Hepatocyte (in vitro differentiated cells): Measurements from ENCODE around the gene LHX4. TPM values are rescaled to one million over a fixed set of nuclear protein-coding genes. Genes with fewer than 3 reads are reported as not detected.

ENCODE experiments used
- DNase-seq: peaks from one replicate; pipeline ENCODE4 v3.0.0-alpha.2; 2016; ENCODE audit warnings: low spot score
- H2AFZ ChIP-seq: fragments of 200-600 bp; sonication (generic); 2 replicates; pipeline ENCODE4 v1.6.0; 2016; ENCODE audit warnings: antibody characterized with exemption, mild to moderate bottlenecking
- H3K27ac ChIP-seq: fragments of 200-600 bp; sonication (generic); 2 replicates; pipeline ENCODE4 v1.5.1; 2016; ENCODE audit warnings: mild to moderate bottlenecking
- H3K27me3 ChIP-seq: fragments of 200-600 bp; sonication (generic); 2 replicates; pipeline ENCODE4 v1.6.1; 2016
- H3K36me3 ChIP-seq: fragments of 200-600 bp; sonication (generic); replicated peaks from 2 replicates; pipeline ENCODE4 v1.5.1; 2016; ENCODE audit warnings: low read depth; ENCODE audit not compliant: insufficient read depth
- H3K4me1 ChIP-seq: fragments of 200-600 bp; sonication (generic); 2 replicates; pipeline ENCODE4 v1.5.1; 2016; ENCODE audit warnings: mild to moderate bottlenecking, moderate library complexity; ENCODE audit not compliant: insufficient read depth
- H3K4me2 ChIP-seq: fragments of 200-600 bp; sonication (generic); 2 replicates; pipeline ENCODE4 v1.6.0; 2016
- H3K4me3 ChIP-seq: fragments of 200-600 bp; sonication (generic); 2 replicates; pipeline ENCODE4 v1.5.1; 2016; ENCODE audit warnings: mild to moderate bottlenecking
- H3K79me2 ChIP-seq: fragments of 200-600 bp; sonication (generic); 2 replicates; pipeline ENCODE4 v1.6.0; 2017; ENCODE audit warnings: mild to moderate bottlenecking
- H3K9me2 ChIP-seq: fragments of 200-600 bp; sonication (generic); replicated peaks from 2 replicates; pipeline ENCODE4 v1.6.0; 2017; ENCODE audit warnings: mild to moderate bottlenecking; ENCODE audit not compliant: insufficient read depth
- H3K9me3 ChIP-seq: fragments of 200-600 bp; sonication (generic); 2 replicates; pipeline ENCODE4 v1.5.1; 2016; ENCODE audit warnings: low read depth, mild to moderate bottlenecking
- H4K20me1 ChIP-seq: fragments of 200-600 bp; sonication (generic); 2 replicates; pipeline ENCODE4 v1.6.0; 2016; ENCODE audit warnings: mild to moderate bottlenecking; ENCODE audit not compliant: insufficient read depth, poor library complexity, severe bottlenecking
- EZH2 ChIP-seq: fragments of 200-600 bp; sonication (generic); IDR thresholded peaks from 2 replicates; pipeline ENCODE4 v1.6.1; 2016; ENCODE audit warnings: antibody characterized with exemption, mild to moderate bottlenecking, borderline replicate concordance
- EZH2phosphoT487 ChIP-seq: fragments of 200-600 bp; sonication (generic); IDR thresholded peaks from one replicate; pipeline ENCODE4 v1.6.1; 2018; ENCODE audit warnings: antibody characterized with exemption, mild to moderate bottlenecking, low read depth, moderate library complexity; ENCODE audit not compliant: unreplicated experiment, severe bottlenecking
- WGBS: methylation state at CpG from one replicate; pipeline ENCODE4 v1.1.6; 2016; ENCODE audit warnings: low lambda C conversion rate; ENCODE audit errors: missing lambda C conversion rate; 5-methylcytosine and 5-hydroxymethylcytosine counted together
- polyA plus RNA-seq: library from polyadenylated mRNA; unstranded; fragments of >200 nt; fragmentation: Nextera tagmentation; extraction: Ambion mirVana; gene quantifications from 2 replicates; pipeline ENCODE4 v1.2.1, GENCODE V29; 2016
- total RNA-seq: library from RNA; depleted of rRNA; stranded (reverse); fragments of >200 nt; gene quantifications from 2 replicates; pipeline ENCODE4 v1.2.3, GENCODE V29; 2014
- TF ChIP-seq, protein P1 (sequence below): fragments of 200-600 bp; sonication (generic); IDR thresholded peaks from 2 replicates; pipeline ENCODE4 v1.5.1; 2016; ENCODE audit warnings: antibody characterized with exemption, mild to moderate bottlenecking; ENCODE audit not compliant: poor library complexity

The LHX4 gene
- total and polyA plus RNA-seq, 2 experiments from 2014 or later, result 0.03 to 0.28 TPM

DNA sequence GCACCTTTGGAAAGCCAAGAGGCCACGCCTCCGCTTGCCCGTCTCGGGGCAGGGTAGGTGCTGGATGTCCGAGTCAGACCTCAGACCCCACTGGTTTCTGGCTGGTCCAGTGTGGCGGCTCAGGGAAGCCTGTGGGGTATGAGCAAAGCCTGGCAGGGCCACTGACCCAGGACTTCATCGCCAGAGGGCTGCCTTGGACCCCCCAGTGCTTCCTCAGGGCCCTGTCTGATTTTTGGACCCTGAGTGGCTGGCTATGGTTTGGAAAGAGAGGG, 20.4 kb downstream of the LHX4 start:
- H3K36me3 ChIP-seq, result no peaks in the 10 kb centered on the region
- no peak for DNase-seq
- H3K4me2 ChIP-seq, result no peak overlapping the region
- no peaks in the 10 kb centered on the region for H3K9me2 ChIP-seq
- no peak overlapping the region for H3K27ac ChIP-seq
- H2AFZ ChIP-seq, result no peak overlapping the region
- H3K79me2 ChIP-seq, result no peaks in the 10 kb centered on the region
- H3K9me3 ChIP-seq, result no peaks in the 10 kb centered on the region
- no peaks in the 10 kb centered on the region for H3K27me3 ChIP-seq
- no peaks in the 10 kb centered on the region for H4K20me1 ChIP-seq
- 83% methylated on average over 7 of the region's 7 CpGs for WGBS
- no peak overlapping the region for H3K4me3 ChIP-seq
- no peaks in the 10 kb centered on the region for H3K4me1 ChIP-seq
- TF ChIP-seq EZH2phosphoT487, result no peak
- no peak for TF ChIP-seq EZH2
- TF ChIP-seq, protein P1, sequence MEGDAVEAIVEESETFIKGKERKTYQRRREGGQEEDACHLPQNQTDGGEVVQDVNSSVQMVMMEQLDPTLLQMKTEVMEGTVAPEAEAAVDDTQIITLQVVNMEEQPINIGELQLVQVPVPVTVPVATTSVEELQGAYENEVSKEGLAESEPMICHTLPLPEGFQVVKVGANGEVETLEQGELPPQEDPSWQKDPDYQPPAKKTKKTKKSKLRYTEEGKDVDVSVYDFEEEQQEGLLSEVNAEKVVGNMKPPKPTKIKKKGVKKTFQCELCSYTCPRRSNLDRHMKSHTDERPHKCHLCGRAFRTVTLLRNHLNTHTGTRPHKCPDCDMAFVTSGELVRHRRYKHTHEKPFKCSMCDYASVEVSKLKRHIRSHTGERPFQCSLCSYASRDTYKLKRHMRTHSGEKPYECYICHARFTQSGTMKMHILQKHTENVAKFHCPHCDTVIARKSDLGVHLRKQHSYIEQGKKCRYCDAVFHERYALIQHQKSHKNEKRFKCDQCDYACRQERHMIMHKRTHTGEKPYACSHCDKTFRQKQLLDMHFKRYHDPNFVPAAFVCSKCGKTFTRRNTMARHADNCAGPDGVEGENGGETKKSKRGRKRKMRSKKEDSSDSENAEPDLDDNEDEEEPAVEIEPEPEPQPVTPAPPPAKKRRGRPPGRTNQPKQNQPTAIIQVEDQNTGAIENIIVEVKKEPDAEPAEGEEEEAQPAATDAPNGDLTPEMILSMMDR, result no peak

DNA sequence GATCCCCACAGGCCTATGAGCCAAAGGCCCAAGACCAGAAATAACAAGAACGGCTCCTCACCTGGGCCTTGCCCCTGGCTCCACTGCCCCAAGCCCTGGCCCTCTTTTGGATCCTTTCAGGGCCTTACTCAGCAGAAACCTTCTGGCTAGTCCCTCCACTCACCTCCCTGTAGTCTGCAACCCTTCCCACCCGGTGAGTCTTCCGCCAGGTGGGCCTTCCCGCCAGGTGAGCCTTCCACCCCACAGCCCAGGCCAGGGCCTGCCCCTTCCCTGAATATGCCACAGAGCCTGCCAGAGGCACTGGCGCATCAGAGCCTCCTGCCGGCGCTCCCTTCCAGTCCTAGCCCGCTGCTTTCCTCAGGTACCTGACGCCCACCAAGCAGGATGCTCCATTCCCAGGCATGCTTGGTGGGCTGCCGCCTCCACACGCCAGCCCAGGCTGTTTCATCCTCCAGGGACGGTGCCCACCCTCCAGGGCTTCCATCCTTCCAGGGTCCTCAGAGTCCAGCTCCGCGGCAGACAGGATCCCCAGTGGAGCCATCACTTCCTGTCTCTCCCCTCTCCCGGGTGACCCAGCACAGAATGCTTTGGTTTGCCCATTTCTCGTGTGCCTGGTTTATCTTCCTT, 20.9 kb downstream of the LHX4 start:
- WGBS, result 91% methylated on average over 16 of the region's 16 CpGs
- Histone ChIP-seq H2AFZ (no peak overlapping the region), H3K36me3 (no peaks in the 10 kb centered on the region), H4K20me1 (no peaks in the 10 kb centered on the region), H3K9me2 (no peaks in the 10 kb centered on the region), H3K79me2 (no peaks in the 10 kb centered on the region), H3K4me2 (no peak overlapping the region), H3K4me3 (no peak overlapping the region), H3K27me3 (no peaks in the 10 kb centered on the region), H3K27ac (no peak overlapping the region), H3K4me1 (no peaks in the 10 kb centered on the region), H3K9me3 (no peaks in the 10 kb centered on the region)
- TF ChIP-seq, protein P1, result no peak
- TF ChIP-seq EZH2, result no peak
- no peak for TF ChIP-seq EZH2phosphoT487
- no peak for DNase-seq

DNA sequence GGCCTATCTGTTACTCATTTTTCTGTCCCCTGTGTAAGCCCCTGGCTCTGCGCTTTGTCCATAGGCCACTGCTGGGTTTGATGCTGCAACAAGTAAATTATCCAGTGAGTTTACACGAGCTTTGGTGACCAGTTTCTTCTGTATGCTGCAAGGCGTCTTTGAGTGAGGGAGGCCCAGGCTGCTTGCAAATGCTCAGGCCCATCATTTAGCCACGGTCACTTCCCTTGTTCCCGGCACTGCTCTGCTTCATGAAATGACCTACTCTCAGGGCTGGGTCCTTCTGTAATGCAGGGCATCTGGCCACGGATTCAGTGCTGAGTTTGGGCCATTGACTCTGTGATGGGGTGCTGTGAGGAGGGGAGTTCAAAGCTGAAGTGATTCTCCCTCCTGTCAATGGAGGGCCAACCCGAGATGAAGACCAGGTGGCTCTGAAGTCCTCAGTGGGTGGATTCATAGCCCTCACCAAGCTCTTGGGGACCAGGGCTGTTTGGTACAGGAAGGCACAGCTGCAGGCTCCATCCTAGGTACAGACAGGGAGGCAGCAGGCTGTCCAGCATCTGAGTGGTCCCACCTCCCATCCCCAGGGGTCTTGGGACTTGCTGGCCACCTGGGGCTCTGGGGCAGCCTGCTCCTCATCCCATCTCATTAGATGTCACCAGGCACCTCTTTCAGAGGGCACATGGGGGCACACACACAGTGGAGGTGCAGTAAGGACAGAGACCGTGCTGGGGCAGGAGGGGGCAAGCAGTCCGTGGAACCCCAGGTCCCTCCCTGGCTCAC, 21.7 kb downstream of the LHX4 start:
- Histone ChIP-seq H3K79me2 (no peaks in the 10 kb centered on the region), H3K36me3 (no peaks in the 10 kb centered on the region), H3K9me3 (no peaks in the 10 kb centered on the region), H3K27me3 (no peaks in the 10 kb centered on the region), H3K4me2 (no peak overlapping the region), H3K4me3 (no peak overlapping the region), H3K9me2 (no peaks in the 10 kb centered on the region), H4K20me1 (no peaks in the 10 kb centered on the region), H2AFZ (no peak overlapping the region), H3K4me1 (no peaks in the 10 kb centered on the region), H3K27ac (no peak overlapping the region)
- 87% methylated on average over 9 of the region's 9 CpGs for WGBS
- no peak for DNase-seq
- TF ChIP-seq, protein P1, result no peak
- TF ChIP-seq EZH2, result no peak
- TF ChIP-seq EZH2phosphoT487, result no peak
